IMR-90 (cell line): ENCODE results near the gene CNNM3. TPM values are rescaled to one million over a fixed set of nuclear protein-coding genes. Genes with fewer than 3 reads are reported as not detected.

Experiments used
- ATAC-seq: fragments of 200-7000 bp; cut with Tn5 transposase; 2 replicates; pipeline ENCODE4 v1.9.1; 2020; ENCODE audit warnings: low read depth, mild to moderate bottlenecking, moderate library complexity
- BruUV-seq: library from RNA; stranded (reverse); fragments of 400-500 nt; replicated peaks from 2 replicates; lab custom pipeline; 2021; lab: Mats Ljungman, UMichigan
- CTCF ChIA-PET: fragments of 300-600 bp; formaldehyde crosslinking; extraction: SDS; loops from one replicate; lab custom pipeline; 2021; ENCODE audit warnings: antibody characterized with exemption; lab: Yijun Ruan, JAX
- POLR2A ChIA-PET: fragments of 300-600 bp; sonication (Branson Sonifier 250); formaldehyde crosslinking; loops from one replicate; lab custom pipeline; 2022; ENCODE audit warnings: antibody characterized with exemption; ENCODE audit not compliant: unreplicated experiment; lab: Charles Lee
- DNase-seq: peaks from one replicate; pipeline ENCODE4 v3.0.0; 2013
- H2AFZ ChIP-seq: replicated peaks from 2 replicates; pipeline ENCODE3; 2013; ENCODE audit warnings: low read length, mild to moderate bottlenecking; ENCODE audit not compliant: poor library complexity
- H2AK5ac ChIP-seq: 2 replicates; pipeline ENCODE4 v1.6.1; 2013; ENCODE audit warnings: low read depth, low read length, inconsistent platforms
- H2AK9ac ChIP-seq: replicated peaks from 2 replicates; pipeline ENCODE3; 2013; ENCODE audit warnings: mild to moderate bottlenecking, low read depth, low read length, moderate library complexity; ENCODE audit not compliant: poor library complexity
- H2BK120ac ChIP-seq: 2 replicates; pipeline ENCODE4 v1.6.1; 2013; ENCODE audit warnings: low read depth, low read length, inconsistent platforms
- H2BK15ac ChIP-seq: 3 replicates; pipeline ENCODE4 v1.6.1; 2013; ENCODE audit warnings: low read depth, low read length, inconsistent platforms
- H2BK20ac ChIP-seq: 2 replicates; pipeline ENCODE4 v1.6.1; 2013; ENCODE audit warnings: low read depth, mild to moderate bottlenecking, inconsistent platforms, low read length, moderate library complexity
- H2BK5ac ChIP-seq: 2 replicates; pipeline ENCODE4 v1.6.1; 2013; ENCODE audit warnings: mild to moderate bottlenecking, low read depth, low read length, inconsistent platforms; ENCODE audit not compliant: poor library complexity, severe bottlenecking
- H3K14ac ChIP-seq: replicated peaks from 2 replicates; pipeline ENCODE4 v1.6.1; 2013; ENCODE audit warnings: low read depth, low read length, inconsistent platforms
- H3K18ac ChIP-seq: 2 replicates; pipeline ENCODE4 v1.6.1; 2013; ENCODE audit warnings: low read depth, low read length, control low read depth
- H3K23ac ChIP-seq: 2 replicates; pipeline ENCODE4 v1.6.1; 2013; ENCODE audit warnings: low read depth, low read length, inconsistent platforms
- H3K27ac ChIP-seq: 2 replicates; pipeline ENCODE4 v1.5.1; 2013; ENCODE audit warnings: mild to moderate bottlenecking, control low read depth, low read length; ENCODE audit not compliant: insufficient read depth
- H3K27me3 ChIP-seq: 2 replicates; pipeline ENCODE4 v1.6.1; 2013; ENCODE audit warnings: low read length; ENCODE audit not compliant: control insufficient read depth, insufficient read depth
- H3K36me3 ChIP-seq: 2 replicates; pipeline ENCODE4 v1.6.1; 2013; ENCODE audit warnings: low read length, mixed read lengths; ENCODE audit not compliant: control insufficient read depth, insufficient read depth
- H3K4ac ChIP-seq: 2 replicates; pipeline ENCODE4 v1.6.1; 2013; ENCODE audit warnings: low read depth, low read length, inconsistent platforms
- H3K4me1 ChIP-seq: 2 replicates; pipeline ENCODE4 v1.6.1; 2013; ENCODE audit warnings: low read length, mixed read lengths; ENCODE audit not compliant: control insufficient read depth, insufficient read depth
- H3K4me2 ChIP-seq: 2 replicates; pipeline ENCODE4 v1.6.1; 2013; ENCODE audit warnings: low read depth, mild to moderate bottlenecking, control low read depth, low read length, moderate library complexity
- H3K4me3 ChIP-seq: 2 replicates; pipeline ENCODE4 v1.5.1; 2013; ENCODE audit warnings: low read depth, mild to moderate bottlenecking, control low read depth, low read length, moderate library complexity; ENCODE audit not compliant: insufficient read depth
- H3K56ac ChIP-seq: 2 replicates; pipeline ENCODE4 v1.6.1; 2013; ENCODE audit warnings: low read length, inconsistent platforms; ENCODE audit not compliant: insufficient read depth; ENCODE audit errors: extremely low read depth
- H3K79me1 ChIP-seq, 2 experiments: 2 replicates each; pipeline ENCODE4 v1.6.1; 2013; ENCODE audit warnings: low read length in 2 of 2, inconsistent platforms in 1 of 2, low read depth in 1 of 2
- H3K9ac ChIP-seq: 2 replicates; pipeline ENCODE4 v1.6.1; 2013; ENCODE audit warnings: low read depth, low read length, control low read depth
- H3K9me1 ChIP-seq: 2 replicates; pipeline ENCODE4 v1.6.1; 2013; ENCODE audit warnings: low read length, inconsistent platforms; ENCODE audit not compliant: insufficient read depth
- H3K9me3 ChIP-seq: 2 replicates; pipeline ENCODE4 v1.6.1; 2013; ENCODE audit warnings: low read length; ENCODE audit not compliant: control insufficient read depth, insufficient read depth
- H4K20me1 ChIP-seq: 2 replicates; pipeline ENCODE4 v1.6.1; 2013; ENCODE audit warnings: low read length, inconsistent platforms; ENCODE audit not compliant: insufficient read depth
- H4K5ac ChIP-seq: 2 replicates; pipeline ENCODE4 v1.6.1; 2013; ENCODE audit warnings: mild to moderate bottlenecking, low read depth, low read length, control low read depth
- H4K8ac ChIP-seq, 2 experiments: 2 replicates each; pipeline ENCODE4 v1.6.1; 2013; ENCODE audit warnings: low read depth in 2 of 2, low read length in 2 of 2, control low read depth in 1 of 2, inconsistent platforms in 1 of 2
- H4K91ac ChIP-seq: 2 replicates; pipeline ENCODE4 v1.6.1; 2013; ENCODE audit warnings: low read depth, low read length, inconsistent platforms; ENCODE audit not compliant: insufficient read depth
- BHLHE40 ChIP-seq: fragments of 150-350 bp; IDR thresholded peaks from 2 replicates; pipeline ENCODE4 v1.6.1; 2016; ENCODE audit warnings: mild to moderate bottlenecking, low read depth, low read length
- CEBPB ChIP-seq: IDR thresholded peaks from 2 replicates; pipeline ENCODE4 v1.6.1; 2012; ENCODE audit warnings: low read depth, low read length, improper control_type of control experiment
- CHD1 ChIP-seq: IDR thresholded peaks from 2 replicates; pipeline ENCODE4 v1.6.1; 2012; ENCODE audit warnings: low read depth, low read length, improper control_type of control experiment
- CTCF ChIP-seq: conservative IDR thresholded peaks from 2 replicates; pipeline ENCODE4 v1.5.1; 2012; ENCODE audit warnings: mild to moderate bottlenecking, low read depth, low read length, improper control_type of control experiment
- FOS ChIP-seq: fragments of 150-350 bp; IDR thresholded peaks from 2 replicates; pipeline ENCODE4 v1.6.1; 2016; ENCODE audit warnings: low read depth, low read length
- MAFK ChIP-seq: IDR thresholded peaks from 2 replicates; pipeline ENCODE4 v1.6.1; 2012; ENCODE audit warnings: low read depth, low read length, improper control_type of control experiment
- MAZ ChIP-seq: IDR thresholded peaks from 2 replicates; pipeline ENCODE4 v1.6.1; 2012; ENCODE audit warnings: low read depth, mild to moderate bottlenecking, low read length, improper control_type of control experiment, moderate library complexity, borderline replicate concordance
- MXI1 ChIP-seq: IDR thresholded peaks from 2 replicates; pipeline ENCODE4 v1.6.1; 2012; ENCODE audit warnings: low read depth, mild to moderate bottlenecking, low read length, moderate library complexity, borderline replicate concordance
- NFE2L2 ChIP-seq: fragments of 150-350 bp; IDR thresholded peaks from 2 replicates; pipeline ENCODE4 v1.6.1; 2016; ENCODE audit warnings: low read depth, mild to moderate bottlenecking, low read length
- POLR2A ChIP-seq: IDR thresholded peaks from 2 replicates; pipeline ENCODE4 v1.6.1; 2012; ENCODE audit warnings: mild to moderate bottlenecking, low read depth, low read length
- RAD21 ChIP-seq: IDR thresholded peaks from 2 replicates; pipeline ENCODE4 v1.6.1; 2012; ENCODE audit warnings: low read length, improper control_type of control experiment
- RCOR1 ChIP-seq: IDR thresholded peaks from 2 replicates; pipeline ENCODE4 v1.6.1; 2012; ENCODE audit warnings: mild to moderate bottlenecking, low read length, improper control_type of control experiment; ENCODE audit not compliant: insufficient replicate concordance
- RFX5 ChIP-seq: IDR thresholded peaks from 2 replicates; pipeline ENCODE4 v1.8.0; 2012; ENCODE audit warnings: low read depth, mild to moderate bottlenecking, low read length, moderate library complexity
- SMC3 ChIP-seq: fragments of 150-350 bp; IDR thresholded peaks from 2 replicates; pipeline ENCODE4 v1.6.1; 2016; ENCODE audit warnings: low read depth, mild to moderate bottlenecking, antibody characterized with exemption, low read length, moderate library complexity
- USF2 ChIP-seq: fragments of 150-350 bp; IDR thresholded peaks from 2 replicates; pipeline ENCODE4 v1.6.1; 2017; ENCODE audit warnings: mild to moderate bottlenecking, antibody characterized with exemption, low read length, low read depth
- WGBS, 2 experiments: methylation state at CpG; one replicate each; pipeline versions ENCODE4 v1.1.5 to v1.1.7; 2013; ENCODE audit warnings: missing lambda C conversion rate in 2 of 2; ENCODE audit not compliant: insufficient read length in 1 of 2; ENCODE audit errors: extremely low coverage in 2 of 2; 5-methylcytosine and 5-hydroxymethylcytosine counted together
- dilution Hi-C: fragments of 300-500 bp; cut with HindIII; formaldehyde crosslinking; loops from one replicate; pipeline ENCODE4 v1.14.3; 2018; ENCODE audit warnings: low sequenced_read_pairs; ENCODE audit not compliant: unreplicated experiment
- in situ Hi-C: fragments of 300-500 bp; cut with MboI; formaldehyde crosslinking; loops from 3 replicates; pipeline ENCODE4 v1.14.3; 2019; ENCODE audit warnings: low sequenced_read_pairs, inconsistent platforms, mixed read lengths
- intact Hi-C: fragments of 100-400 bp; cut with micrococcal nuclease; formaldehyde crosslinking; loops from 2 replicates; pipeline ENCODE4 v1.10.0; 2022
- polyA plus RNA-seq, 3 experiments: library from polyadenylated mRNA; depleted of rRNA; stranded (reverse); fragments of >200 nt; gene quantifications; 2 replicates each; pipeline ENCODE4 v1.2.3, GENCODE V29; 2012; ENCODE audit warnings: low replicate concordance in 1 of 3
- total RNA-seq: library from RNA; depleted of rRNA; stranded (reverse); fragments of >200 nt; gene quantifications from 2 replicates; pipeline ENCODE4 v1.2.3, GENCODE V29; 2012
- TF ChIP-seq, protein P1 (sequence below): fragments of 150-350 bp; IDR thresholded peaks from 2 replicates; pipeline ENCODE4 v1.6.1; 2016; ENCODE audit warnings: low read depth, mild to moderate bottlenecking, low read length, moderate library complexity, borderline replicate concordance

The CNNM3 gene
- total and polyA plus RNA-seq, 2 of the 4 experiments (the other 2 are of a cell fraction): 2.3 to 6.1 TPM

- H2BK120ac ChIP-seq: no peak overlapping the region
- DNase-seq (no peak), ATAC-seq (no peak)
- no peaks in the 10 kb centered on the region for H3K36me3 ChIP-seq
- no peak overlapping the region for H4K91ac ChIP-seq
- H3K9me3 ChIP-seq: no peaks in the 10 kb centered on the region
- no peak overlapping the region for H4K8ac ChIP-seq
- H3K9me1 ChIP-seq: no peaks in the 10 kb centered on the region
- ChIA-PET POLR2A (no interaction called here), CTCF (no interaction called here)
- no peak overlapping the region for H2BK20ac ChIP-seq
- no peak overlapping the region for H2BK15ac ChIP-seq
- no peaks in the 10 kb centered on the region for H4K20me1 ChIP-seq
- H3K79me1 ChIP-seq: no peaks in the 10 kb centered on the region
- H2BK5ac ChIP-seq: no peak overlapping the region
- H4K5ac ChIP-seq: no peak overlapping the region
- no peak overlapping the region for H3K14ac ChIP-seq
- no peak overlapping the region for H3K23ac ChIP-seq
- in situ Hi-C loops: no loop called here
- dilution Hi-C loops: no loop called here
- no TSS peak for BruUV-seq
- intact Hi-C loops: no loop called here
- H3K4me2 ChIP-seq: no peak overlapping the region
- no peaks in the 10 kb centered on the region; the same call in 1 of the 2 replicates for H3K4me1 ChIP-seq
- no peak overlapping the region for H3K4ac ChIP-seq
- no peak overlapping the region for H3K9ac ChIP-seq
- no peak overlapping the region for H3K27ac ChIP-seq
- WGBS, 2 experiments: 20% methylated on average over 1 of the region's 12 CpGs; no CpG with 5 or more reads in 1 of the 2 experiments
- no peak overlapping the region for H3K4me3 ChIP-seq
- no peak overlapping the region for H3K56ac ChIP-seq
- peaks cover 17% of the 10 kb centered on the region; the same call in 1 of the 2 replicates for H3K27me3 ChIP-seq
- H3K18ac ChIP-seq: no peak overlapping the region
- no peak overlapping the region for H2AK9ac ChIP-seq
- no peak overlapping the region; the same call in 1 of the 2 replicates for H2AK5ac ChIP-seq
- peak overlapping the region; percentile 49 for H2AFZ ChIP-seq
- no peak for TF ChIP-seq MAFK
- TF ChIP-seq MAZ: no peak
- TF ChIP-seq, protein P1, sequence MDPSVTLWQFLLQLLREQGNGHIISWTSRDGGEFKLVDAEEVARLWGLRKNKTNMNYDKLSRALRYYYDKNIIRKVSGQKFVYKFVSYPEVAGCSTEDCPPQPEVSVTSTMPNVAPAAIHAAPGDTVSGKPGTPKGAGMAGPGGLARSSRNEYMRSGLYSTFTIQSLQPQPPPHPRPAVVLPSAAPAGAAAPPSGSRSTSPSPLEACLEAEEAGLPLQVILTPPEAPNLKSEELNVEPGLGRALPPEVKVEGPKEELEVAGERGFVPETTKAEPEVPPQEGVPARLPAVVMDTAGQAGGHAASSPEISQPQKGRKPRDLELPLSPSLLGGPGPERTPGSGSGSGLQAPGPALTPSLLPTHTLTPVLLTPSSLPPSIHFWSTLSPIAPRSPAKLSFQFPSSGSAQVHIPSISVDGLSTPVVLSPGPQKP: no peak
- no peak for TF ChIP-seq CTCF
- no peak for TF ChIP-seq BHLHE40
- no peak for TF ChIP-seq RAD21
- no peak for TF ChIP-seq POLR2A
- no peak for TF ChIP-seq NFE2L2
- TF ChIP-seq SMC3: no peak
- TF ChIP-seq USF2: no peak
- no peak for TF ChIP-seq RCOR1
- no peak for TF ChIP-seq MXI1
- TF ChIP-seq CEBPB: no peak
- TF ChIP-seq RFX5: no peak
- TF ChIP-seq FOS: no peak
- no peak for TF ChIP-seq CHD1
These were observed 66.2 kb downstream of the CNNM3 start for GRCh38 chr2:96882230-96882629.
